Caco-2 (cell line): ENCODE measurements around the gene NTN5. TPM values are rescaled to one million over a fixed set of nuclear protein-coding genes. Genes with fewer than 3 reads are reported as not detected.

ENCODE experiments used
- BruUV-seq: library from RNA; stranded (reverse); fragments of 400-500 nt; replicated peaks from 2 replicates; lab custom pipeline; 2021; lab: Mats Ljungman, UMichigan
- CTCF ChIA-PET: fragments of 300-600 bp; sonication (Branson Sonifier 250); formaldehyde crosslinking; loops from one replicate; lab custom pipeline; 2022; ENCODE audit warnings: antibody characterized with exemption; lab: Charles Lee
- POLR2A ChIA-PET: fragments of 300-600 bp; sonication (Branson Sonifier 250); formaldehyde crosslinking; loops from one replicate; lab custom pipeline; 2022; ENCODE audit warnings: antibody characterized with exemption; lab: Charles Lee
- DNase-seq, 2 experiments: peaks; one replicate each; pipeline versions ENCODE4 v3.0.0 to v3.0.0-alpha.2; 2020 to 2022
- H3K27me3 ChIP-seq: replicated peaks from 2 replicates; pipeline ENCODE4 v1.6.0; 2011; ENCODE audit warnings: low read length; ENCODE audit not compliant: control insufficient read depth, insufficient read depth
- H3K36me3 ChIP-seq: 2 replicates; pipeline ENCODE4 v1.5.1; 2011; ENCODE audit warnings: low read length; ENCODE audit not compliant: control insufficient read depth, insufficient read depth
- H3K4me1 ChIP-seq: fragments of 250-450 bp; sonication (Bioruptor Pico); 2 replicates; pipeline ENCODE4 v1.5.1; 2020; ENCODE audit warnings: mild to moderate bottlenecking
- H3K4me3 ChIP-seq: 2 replicates; pipeline ENCODE4 v1.5.1; 2011; ENCODE audit warnings: low read depth, mild to moderate bottlenecking, control low read depth, low read length
- H3K9me3 ChIP-seq: fragments of 250-450 bp; sonication (Bioruptor Pico); 2 replicates; pipeline ENCODE4 v1.5.1; 2020; ENCODE audit warnings: mild to moderate bottlenecking, moderate library complexity
- H3K27ac Mint-ChIP-seq: one replicate; pipeline ENCODE4 v1.8.0; 2022; ENCODE audit warnings: mixed read lengths; ENCODE audit not compliant: unreplicated experiment
- H3K27me3 Mint-ChIP-seq: one replicate; pipeline ENCODE4 v1.8.0; 2022; ENCODE audit warnings: mixed read lengths; ENCODE audit not compliant: insufficient read depth, unreplicated experiment
- H3K36me3 Mint-ChIP-seq: one replicate; pipeline ENCODE4 v1.8.0; 2022; ENCODE audit warnings: mild to moderate bottlenecking, mixed read lengths; ENCODE audit not compliant: insufficient read depth, unreplicated experiment
- H3K4me1 Mint-ChIP-seq: one replicate; pipeline ENCODE4 v1.8.0; 2022; ENCODE audit warnings: low read depth, mixed read lengths; ENCODE audit not compliant: unreplicated experiment
- H3K4me3 Mint-ChIP-seq: one replicate; pipeline ENCODE4 v1.8.0; 2022; ENCODE audit warnings: mild to moderate bottlenecking, moderate library complexity, mixed read lengths; ENCODE audit not compliant: unreplicated experiment
- H3K9me3 Mint-ChIP-seq: one replicate; pipeline ENCODE4 v1.8.0; 2022; ENCODE audit warnings: mixed read lengths; ENCODE audit not compliant: unreplicated experiment
- CTCF ChIP-seq, 2 experiments: fragments of 200-600 bp in 1 of 2; IDR thresholded peaks; 1 replicate in 1 of 2; 2 replicates in 1 of 2; pipeline versions ENCODE4 v1.5.1 to v1.8.0; 2011 to 2022; ENCODE audit warnings: antibody characterized with exemption in 1 of 2, control low read depth in 1 of 2, inconsistent platforms in 1 of 2, low read depth in 1 of 2, low read length in 1 of 2, mild to moderate bottlenecking in 1 of 2, moderate library complexity in 1 of 2; ENCODE audit not compliant: insufficient read depth in 1 of 2, severe bottlenecking in 1 of 2, unreplicated experiment in 1 of 2
- intact Hi-C: fragments of 100-400 bp; cut with micrococcal nuclease; formaldehyde crosslinking; loops from one replicate; pipeline ENCODE4 v1.10.0; 2022; ENCODE audit not compliant: unreplicated experiment
- total RNA-seq: library from RNA; stranded (reverse); gene quantifications from 2 replicates; pipeline ENCODE4 v1.2.3, GENCODE V29; 2022

The NTN5 gene
- total RNA-seq, 1 experiment from 2014 or later = 0.34 TPM

- DNase-seq = peak in 1 of 2 experiments; percentile 51
- no peaks in the 10 kb centered on the region for H3K27me3 ChIP-seq
- intact Hi-C loops = no loop called here
- H3K4me1 ChIP-seq = peaks cover 17% of the 10 kb centered on the region
- Mint-ChIP-seq H3K4me3 (no peak overlapping the region), H3K4me1 (peaks cover 7% of the 10 kb centered on the region), H3K9me3 (peaks cover 11% of the 10 kb centered on the region), H3K27ac (peak overlapping the region; percentile 69), H3K36me3 (peaks cover 8% of the 10 kb centered on the region), H3K27me3 (no peaks in the 10 kb centered on the region)
- no peak for TF ChIP-seq CTCF (IDR thresholded peaks at IDR 0.05; ENCODE audit: insufficient read depth in 1 of 2, low read depth in 1 of 2, low read length in 1 of 2, severe bottlenecking in 1 of 2, unreplicated experiment in 1 of 2)
- CTCF ChIA-PET = no interaction called here
- POLR2A ChIA-PET = no interaction called here
- H3K36me3 ChIP-seq = no peaks in the 10 kb centered on the region
- BruUV-seq = no TSS peak
- H3K9me3 ChIP-seq = no peaks in the 10 kb centered on the region
- no peak overlapping the region for H3K4me3 ChIP-seq
These were observed 7.0 kb downstream of the NTN5 start for GRCh38 chr19:48665786-48666185.

GRCh38 chr19:48664476-48664875, 8.3 kb downstream of the NTN5 start:
- H3K4me1 ChIP-seq = peaks cover 21% of the 10 kb centered on the region; the same call in 1 of the 2 replicates
- H3K36me3 ChIP-seq = no peaks in the 10 kb centered on the region
- H3K27me3 ChIP-seq = no peaks in the 10 kb centered on the region
- Mint-ChIP-seq H3K27me3 (no peaks in the 10 kb centered on the region), H3K27ac (no peak overlapping the region), H3K36me3 (peaks cover 9% of the 10 kb centered on the region), H3K9me3 (peaks cover 3% of the 10 kb centered on the region), H3K4me3 (no peak overlapping the region), H3K4me1 (peaks cover 7% of the 10 kb centered on the region)
- no TSS peak for BruUV-seq
- no peak overlapping the region for H3K4me3 ChIP-seq
- ChIA-PET POLR2A (interaction anchor here (0.6 kb wide), 1 partner anchor 208 kb away, joined by 3 read pairs; the partner anchor contains the start of gene PPP1R15A), CTCF (no interaction called here)
- H3K9me3 ChIP-seq = no peaks in the 10 kb centered on the region
- DNase-seq = no peak
- no peak for TF ChIP-seq CTCF (IDR thresholded peaks at IDR 0.05; ENCODE audit: insufficient read depth in 1 of 2, low read depth in 1 of 2, low read length in 1 of 2, severe bottlenecking in 1 of 2, unreplicated experiment in 1 of 2)
- intact Hi-C loops = no loop called here

- no TSS peak for BruUV-seq
These were observed 9.2 kb downstream of the NTN5 start for GRCh38 chr19:48663667-48664066.

More at GRCh38 chr19:48663667-48664066, 9.2 kb downstream of the NTN5 start:
- Mint-ChIP-seq H3K36me3 (peaks cover 9% of the 10 kb centered on the region), H3K27ac (no peak overlapping the region), H3K4me3 (no peak overlapping the region), H3K4me1 (peaks cover 7% of the 10 kb centered on the region), H3K27me3 (no peaks in the 10 kb centered on the region), H3K9me3 (no peaks in the 10 kb centered on the region)
- Histone ChIP-seq H3K4me3 (no peak overlapping the region), H3K36me3 (no peaks in the 10 kb centered on the region), H3K27me3 (no peaks in the 10 kb centered on the region), H3K9me3 (no peaks in the 10 kb centered on the region), H3K4me1 (peaks cover 21% of the 10 kb centered on the region; the same call in 1 of the 2 replicates)
- DNase-seq = no peak
- CTCF ChIA-PET = no interaction called here
- POLR2A ChIA-PET = no interaction called here
- no peak for TF ChIP-seq CTCF (IDR thresholded peaks at IDR 0.05; ENCODE audit: insufficient read depth in 1 of 2, low read depth in 1 of 2, low read length in 1 of 2, severe bottlenecking in 1 of 2, unreplicated experiment in 1 of 2)
- intact Hi-C loops = no loop called here
